NCI-H146 treated with DMSO at 0.1 percent for 48 hours (cell line): ENCODE data around the gene BEND3.
"Not testable (repeated sequence)": the region's sequence is repeated elsewhere in the genome, so short reads cannot be mapped to it uniquely, and the experiment has no call there.

ENCODE experiments used
- DNase-seq: peaks from one replicate; lab custom pipeline; 2025; ENCODE audit not compliant: unreplicated experiment; lab: John Stamatoyannopoulos, UW

BEND3 gene

DNA sequence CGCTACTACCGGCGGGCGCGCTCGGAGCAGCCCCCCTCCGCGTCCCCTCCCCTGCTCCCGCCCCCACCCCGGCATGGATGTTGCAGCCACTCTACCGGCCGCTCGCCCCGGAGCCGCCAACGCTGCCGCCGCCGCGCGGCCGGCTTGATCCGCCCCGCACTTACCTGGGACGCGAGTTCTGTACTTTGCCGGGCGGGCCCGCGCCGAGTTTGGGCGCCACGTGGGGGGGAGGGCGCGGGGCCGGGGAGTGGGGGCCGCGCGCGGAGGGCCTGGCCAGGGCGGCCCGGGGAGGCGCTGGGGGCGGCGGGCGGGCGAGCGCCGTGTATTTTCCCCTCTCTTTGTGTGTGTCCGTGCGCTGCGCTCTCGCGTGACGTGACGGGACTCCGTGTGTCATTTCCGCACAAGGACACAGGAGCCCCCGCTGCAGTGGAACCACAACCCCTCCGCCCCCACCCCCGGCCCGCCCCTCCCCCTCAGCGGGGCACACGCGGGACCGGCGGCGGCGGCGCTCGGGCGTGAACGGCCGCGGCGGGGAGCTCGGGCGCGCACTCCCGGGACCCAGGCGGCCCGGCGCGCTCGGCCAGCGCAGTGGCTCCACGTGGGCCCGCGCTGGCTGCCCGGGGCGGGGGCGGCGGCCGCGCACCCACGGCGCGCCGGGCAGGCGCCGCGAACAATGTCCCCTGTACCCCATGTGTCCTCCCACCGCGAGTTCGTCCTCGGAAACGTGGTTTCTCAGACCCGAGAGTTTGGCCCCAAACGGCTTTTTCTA lies at the start of gene BEND3:
BEND3 (minus strand) TSS at position 590 of the 769 bp plus-strand sequence. CDS start 16,230 bp downstream, outside the sequence.
- no peak for DNase-seq

DNA sequence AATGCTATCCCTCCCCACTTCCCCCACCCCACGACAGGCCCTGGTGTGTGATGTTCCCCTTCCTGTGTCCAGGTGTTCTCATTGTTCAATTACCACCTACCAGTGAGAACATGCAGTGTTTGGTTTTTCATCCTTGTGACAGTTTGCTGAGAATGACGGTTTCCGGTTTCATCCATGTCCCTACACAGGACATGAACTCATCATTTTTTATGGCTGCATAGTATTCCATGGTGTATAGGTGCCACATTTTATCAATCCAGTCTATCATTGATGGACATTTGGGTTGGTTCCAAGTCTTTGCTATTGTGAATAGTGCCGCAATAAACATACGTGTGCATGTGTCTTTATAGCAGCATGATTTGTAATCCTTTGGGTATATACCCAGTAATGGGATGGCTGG lies 49.0 kb upstream of the BEND3 start:
- not testable (repeated sequence) for DNase-seq

DNA sequence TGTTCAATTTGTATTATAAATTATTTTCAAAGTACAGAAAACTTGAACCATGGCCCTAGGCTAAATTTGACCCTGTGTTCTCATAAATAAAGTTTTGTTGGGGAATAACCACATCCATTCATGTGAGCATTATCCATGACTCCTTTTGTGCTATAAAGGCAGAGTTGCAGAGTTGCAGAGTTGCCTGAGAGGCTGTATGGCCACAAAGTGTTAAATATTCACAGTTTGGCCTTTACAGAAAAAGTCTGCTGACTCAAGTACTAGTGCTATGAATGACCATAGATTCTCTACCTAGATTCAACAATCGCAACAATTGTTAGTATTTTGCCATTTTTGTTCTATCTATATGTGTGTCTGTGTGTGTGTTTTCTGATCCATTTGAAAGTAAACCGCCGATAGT lies 46.2 kb upstream of the BEND3 start:
- DNase-seq = no peak

DNA sequence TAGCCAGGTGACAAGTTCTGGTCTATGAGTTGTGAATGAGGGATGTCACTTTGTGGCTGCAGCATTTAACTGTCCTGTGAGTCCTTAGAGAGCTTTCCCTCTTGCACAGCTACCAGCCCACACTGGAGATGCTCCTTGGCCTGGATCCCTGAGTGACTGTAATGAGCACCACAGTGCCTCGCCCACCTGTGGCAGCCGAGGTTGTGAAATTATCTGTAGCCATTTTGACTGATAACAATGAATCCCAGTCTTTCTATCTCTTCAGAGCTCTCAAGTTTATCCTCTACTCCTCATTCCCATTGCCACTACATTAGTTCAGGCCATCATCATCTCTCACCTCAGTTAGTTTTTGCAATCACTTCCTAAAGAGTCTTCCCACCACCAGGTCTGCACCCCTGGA lies 41.3 kb upstream of the BEND3 start:
- DNase-seq = no peak

DNA sequence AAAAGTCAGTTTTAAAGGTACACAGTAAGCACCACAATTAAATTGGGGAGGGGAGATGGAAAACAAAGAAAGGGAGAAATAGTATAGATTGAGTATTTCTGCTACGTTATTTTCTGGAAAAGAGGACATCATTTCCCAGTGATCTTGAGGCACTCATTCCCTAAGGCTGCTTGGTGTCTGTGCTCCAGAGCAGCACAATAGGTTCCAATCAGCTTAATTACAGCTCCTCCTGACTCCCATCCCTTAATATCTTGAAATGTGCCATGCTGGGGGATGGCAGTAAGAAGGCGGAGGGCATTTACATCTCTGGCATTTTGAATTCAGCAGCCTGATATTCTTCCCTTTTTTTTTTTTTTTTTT lies 39.5 kb upstream of the BEND3 start:
- no peak for DNase-seq

DNA sequence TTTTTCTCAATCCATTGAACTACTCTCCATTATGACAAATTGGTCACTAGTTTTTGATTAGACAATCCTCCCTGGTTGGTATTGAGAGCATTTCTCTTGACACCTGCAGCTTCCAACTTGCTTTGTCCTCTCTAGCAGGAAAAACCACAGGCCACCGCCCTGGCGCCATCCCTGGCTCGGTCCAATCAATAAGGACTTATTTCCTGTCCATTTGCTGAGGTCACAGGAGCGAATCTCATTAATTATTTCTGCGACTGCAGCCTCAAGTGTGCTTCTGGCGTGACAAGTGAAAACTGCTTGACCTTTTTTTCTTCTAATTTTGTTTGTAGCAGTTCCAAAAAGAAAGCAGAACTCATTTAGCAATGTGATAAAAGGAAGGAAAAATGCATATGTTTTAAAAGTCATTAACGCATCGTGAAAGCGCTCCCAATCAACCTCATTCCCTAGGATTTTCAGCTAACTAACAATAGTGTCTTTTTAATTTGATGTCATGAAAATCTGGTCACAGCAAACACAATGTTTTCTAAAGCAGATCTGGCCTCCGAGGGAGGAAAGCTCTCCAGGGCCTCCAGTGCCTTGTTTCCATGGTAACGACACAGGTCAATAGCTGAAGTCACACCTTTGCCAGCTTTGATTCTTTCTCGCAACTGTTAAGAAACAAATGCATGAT lies 39.0 kb upstream of the BEND3 start:
- peak; percentile 91 for DNase-seq

DNA sequence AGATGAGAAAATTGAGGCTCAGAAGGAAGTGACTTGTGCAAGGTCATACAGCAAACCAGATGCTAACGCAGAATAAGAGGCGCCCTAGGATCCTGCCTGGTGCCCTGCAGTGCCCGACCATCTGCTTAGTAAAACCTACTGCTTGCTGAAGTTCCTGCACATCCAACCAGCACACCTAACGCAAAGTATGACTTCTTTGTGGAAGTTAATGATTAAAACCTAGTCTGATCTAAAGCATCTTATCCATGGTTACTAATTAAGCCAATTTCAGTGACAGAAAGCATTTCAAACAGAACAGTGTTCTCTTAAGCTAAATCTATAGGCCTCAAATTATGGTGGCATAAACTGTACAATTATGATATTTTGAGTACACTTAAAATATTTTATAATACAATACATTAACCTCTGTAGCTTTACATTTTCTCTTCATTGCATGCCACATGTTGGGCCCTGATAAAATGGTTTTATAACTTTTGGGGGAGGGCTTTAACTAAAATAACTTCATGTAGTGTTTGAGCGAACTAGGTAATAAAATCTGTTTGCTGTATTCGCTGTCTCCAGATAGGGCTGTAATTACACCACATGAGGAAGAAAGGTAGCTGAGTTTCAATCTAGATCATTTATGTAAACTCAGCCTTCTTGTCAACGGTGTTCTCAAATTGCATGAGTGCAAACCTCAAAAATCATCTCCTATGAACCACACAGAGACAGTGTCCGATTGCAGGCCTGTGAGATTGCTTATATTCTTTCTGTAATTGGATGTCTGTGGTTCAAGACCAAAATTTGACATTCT lies 37.5 kb upstream of the BEND3 start:
- DNase-seq = peak; percentile 48

DNA sequence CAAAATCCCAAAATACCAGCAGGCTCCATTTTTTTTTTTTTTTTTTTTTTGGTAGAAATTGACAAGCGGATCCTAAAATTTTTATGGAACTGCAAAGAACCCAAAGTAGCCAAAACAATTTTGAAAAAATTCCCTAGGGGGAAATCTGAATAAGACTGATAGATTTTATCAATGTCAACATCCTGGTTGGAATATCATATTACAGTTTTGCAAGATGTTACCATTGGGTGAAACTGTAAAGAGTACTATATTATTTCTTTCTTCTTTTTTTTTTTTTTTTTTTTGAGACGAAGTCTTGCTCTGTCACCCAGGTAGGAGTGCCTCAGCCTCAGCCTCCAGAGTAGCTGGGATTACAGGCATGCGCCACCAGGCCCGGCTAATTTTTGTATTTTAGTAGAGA lies 29.4 kb upstream of the BEND3 start:
- no peak for DNase-seq

DNA sequence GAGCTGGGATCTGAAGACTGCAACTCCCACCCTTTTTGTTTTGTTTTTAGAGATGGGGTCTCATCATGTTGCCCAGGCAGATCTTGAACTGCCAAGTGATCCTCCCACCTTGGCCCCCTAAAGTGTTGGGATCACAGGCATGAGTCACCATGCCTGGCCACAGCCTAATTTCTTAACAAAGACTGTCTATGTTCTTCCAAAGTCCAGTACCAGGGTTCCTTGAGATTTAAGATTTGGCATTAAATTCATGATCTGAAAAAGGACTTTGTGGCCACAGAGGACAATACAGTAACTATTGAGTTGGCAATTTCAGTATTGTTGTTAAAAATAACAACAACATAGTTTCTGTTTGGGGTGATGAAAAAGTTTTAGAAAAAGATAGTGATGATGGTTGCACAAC lies 28.7 kb upstream of the BEND3 start:
- no peak for DNase-seq

DNA sequence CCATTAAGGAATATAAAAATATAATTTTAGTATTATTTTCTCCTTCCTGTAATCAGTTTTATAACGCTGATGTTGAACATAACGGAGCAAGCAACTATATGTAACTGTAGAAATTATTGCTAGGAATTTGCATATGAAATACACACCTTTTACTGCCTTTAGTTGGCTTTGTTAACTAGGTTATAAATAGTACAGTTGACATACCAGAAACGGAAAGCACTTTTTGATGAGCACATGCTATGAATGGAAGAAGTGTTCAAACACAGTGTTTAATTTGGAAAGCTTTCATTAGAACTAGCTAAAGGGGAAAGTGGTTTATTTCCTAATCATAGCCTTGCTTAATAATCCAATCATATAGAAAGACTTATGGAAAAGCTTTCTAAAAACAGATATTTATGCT lies 25.3 kb upstream of the BEND3 start:
- DNase-seq = no peak

DNA sequence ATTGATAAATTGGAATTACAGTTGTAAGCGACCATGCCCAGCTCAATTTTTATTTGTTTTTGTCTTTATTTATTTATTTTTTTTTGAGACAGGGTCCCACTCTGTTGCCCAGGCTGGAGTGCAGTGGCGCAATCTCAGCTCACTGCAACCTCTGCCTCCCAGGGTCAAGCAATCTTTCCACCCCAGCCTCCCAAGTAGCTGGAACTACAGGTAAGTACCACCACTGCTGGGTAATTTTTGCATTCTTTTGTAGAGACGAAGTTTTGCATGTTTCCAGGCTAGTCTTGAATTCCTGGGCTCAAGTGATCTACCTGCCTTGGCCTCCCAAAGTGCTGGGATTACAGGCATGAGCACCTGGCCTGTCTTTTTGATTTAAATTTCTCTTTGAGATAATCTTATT lies 21.0 kb upstream of the BEND3 start:
- not testable (repeated sequence) for DNase-seq

DNA sequence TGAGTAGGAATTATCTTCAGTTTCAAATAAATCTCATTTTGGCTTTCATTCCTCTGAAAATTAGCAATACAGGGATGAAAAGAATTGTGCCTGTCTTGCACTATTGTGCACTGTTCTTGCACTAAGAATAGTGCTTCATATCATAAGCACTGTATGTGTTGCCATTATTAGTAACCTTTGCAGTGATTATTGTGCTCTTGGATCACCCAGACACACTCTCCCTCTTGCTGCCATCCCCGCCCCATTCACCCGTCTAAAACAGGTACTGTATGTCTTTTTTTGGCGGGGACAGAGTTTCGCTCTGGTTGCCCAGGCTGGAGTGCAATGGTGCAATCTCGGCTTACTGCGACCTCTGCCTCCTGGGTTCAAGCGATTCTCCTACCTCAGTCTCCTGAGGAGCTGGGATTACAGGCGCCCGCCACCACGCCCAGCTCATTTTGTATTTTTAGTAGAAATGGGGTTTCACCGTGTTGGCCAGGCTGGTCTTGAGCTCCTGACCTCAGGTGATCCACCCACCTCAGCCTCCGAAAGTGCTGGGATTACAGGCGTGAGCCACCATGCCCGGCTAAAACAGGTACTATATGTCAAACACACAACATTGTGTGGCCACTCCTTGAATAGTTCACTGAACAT lies 19.8 kb upstream of the BEND3 start:
- DNase-seq = not testable (repeated sequence)

DNA sequence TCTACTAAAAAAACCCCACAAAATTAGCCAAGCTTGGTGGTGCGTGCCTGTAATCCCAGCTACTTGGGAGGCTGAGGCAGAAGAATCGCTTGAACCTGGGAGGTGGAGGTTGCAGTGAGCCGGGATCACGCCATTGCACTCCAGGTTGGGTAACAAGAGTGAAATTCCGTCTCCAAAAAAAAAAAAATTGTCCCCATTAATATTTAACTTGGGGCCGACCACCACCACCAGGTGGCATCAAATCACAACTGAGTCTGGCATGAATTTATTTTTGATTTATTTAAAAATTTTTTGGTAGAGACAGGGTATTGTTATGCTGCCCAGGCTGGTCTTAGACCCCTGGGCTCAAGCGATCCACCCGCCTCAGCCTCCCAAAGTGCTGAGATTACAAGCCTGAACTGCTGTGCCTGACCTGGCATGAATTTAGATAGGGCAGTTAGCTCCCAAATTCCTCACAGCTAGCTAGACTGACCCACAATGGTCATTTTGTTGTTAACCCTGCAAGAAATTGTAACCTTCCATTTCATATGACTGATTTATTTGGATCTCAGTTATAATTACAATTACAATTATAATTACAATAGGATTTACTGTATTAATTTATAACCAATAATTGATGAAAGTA lies 17.1 kb upstream of the BEND3 start:
- DNase-seq = no peak

DNA sequence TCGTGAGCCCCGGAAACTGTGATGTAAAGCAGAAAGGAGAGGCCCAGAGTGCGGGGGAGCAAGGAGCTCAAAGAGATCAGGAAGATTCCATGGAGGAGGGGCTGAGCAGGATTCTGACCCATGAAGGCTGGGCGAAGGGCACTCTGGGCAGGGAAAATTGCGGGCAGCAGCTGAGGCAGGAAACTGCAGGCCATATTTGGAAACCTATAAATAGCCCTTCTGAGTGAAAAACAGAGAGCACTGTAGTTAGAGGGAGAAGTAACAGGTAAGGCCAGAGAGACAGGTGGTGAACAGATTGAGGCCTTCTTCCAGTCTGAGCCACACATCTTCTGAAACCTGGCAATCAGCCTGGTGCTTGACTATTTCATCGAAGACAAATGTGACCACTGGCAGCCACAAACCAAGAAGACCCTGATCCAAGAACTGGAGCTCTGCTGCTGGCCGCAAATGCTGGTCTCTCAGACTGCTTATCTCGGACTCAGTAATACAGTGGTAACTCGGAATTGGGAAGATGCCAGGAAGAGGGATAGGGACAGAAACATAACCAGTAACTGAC lies 14.1 kb upstream of the BEND3 start:
- no peak for DNase-seq

DNA sequence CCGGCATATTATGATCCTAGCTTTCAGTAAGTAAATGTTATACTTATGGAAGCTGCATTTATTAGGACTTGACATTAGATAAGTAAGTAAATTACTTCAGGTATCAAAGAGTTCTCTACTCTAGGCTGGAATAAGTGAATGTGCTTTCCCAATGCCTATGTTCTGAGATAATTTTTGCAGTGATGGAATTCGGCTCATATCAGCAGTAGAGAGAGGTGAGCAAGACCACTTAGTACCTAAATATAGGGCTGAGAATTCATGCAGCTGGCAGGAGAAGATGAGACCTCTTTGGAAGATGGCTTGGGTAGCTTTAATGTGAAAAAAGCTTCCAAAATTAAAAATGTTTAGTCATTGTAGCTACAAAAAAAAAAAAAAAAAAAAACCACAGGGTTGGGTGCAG lies 13.3 kb upstream of the BEND3 start:
- no peak for DNase-seq

DNA sequence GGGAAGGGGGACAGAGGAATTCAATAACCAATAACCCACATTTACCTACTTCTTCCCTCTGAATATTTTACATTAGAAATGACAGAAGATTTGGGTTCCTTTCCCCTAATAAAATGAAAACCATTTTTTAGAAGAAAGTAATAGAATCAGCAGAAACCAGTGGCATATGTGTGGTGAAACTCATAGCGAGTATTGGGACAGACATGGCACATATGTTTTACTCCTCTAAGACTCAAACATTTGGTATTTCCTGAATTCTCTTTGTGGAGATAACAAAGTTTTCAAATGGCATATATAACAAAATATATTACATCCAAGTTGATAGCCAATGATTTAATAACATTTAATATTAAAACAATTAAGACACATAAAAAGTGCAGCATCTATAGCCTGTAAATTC lies 12.9 kb upstream of the BEND3 start:
- no peak for DNase-seq

DNA sequence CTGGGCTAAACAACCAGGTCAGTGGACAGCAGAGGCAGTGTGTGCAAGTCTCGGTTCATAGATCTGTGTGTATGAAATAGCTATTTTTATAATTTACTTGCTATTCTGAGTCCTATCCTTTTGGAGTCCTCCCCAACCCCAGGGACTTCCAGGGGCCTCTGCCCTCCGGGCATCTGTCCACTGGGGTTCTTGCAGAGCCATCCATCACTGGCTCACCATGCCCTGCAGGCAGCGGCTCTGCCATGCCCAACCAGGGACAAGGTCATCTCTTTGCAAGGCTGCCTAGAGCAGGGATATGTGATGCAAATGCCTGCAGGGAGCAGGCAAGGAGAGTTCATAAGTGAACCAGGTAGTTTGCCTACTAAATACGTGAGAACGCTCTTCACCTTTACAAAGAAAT lies 10.5 kb upstream of the BEND3 start:
- DNase-seq = no peak

DNA sequence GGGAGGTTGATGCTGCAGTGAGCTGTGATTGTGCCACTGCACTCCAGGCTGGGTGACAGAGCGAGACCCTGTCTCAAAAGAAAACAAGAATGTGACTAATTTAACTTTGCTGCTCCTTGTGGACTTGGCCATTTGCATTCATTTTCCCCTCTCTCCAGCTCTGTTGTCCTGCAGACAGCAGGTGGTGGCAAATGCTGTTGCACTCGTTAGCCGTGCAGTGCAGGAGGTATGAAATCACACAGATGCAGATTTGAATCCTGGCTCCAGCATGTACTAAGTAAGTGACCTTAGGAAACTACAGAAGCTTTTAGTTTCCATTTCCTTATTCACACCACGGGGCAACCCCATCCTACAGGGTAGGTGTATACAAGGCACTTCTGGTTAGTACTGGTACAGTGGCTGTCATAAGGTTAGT lies 9.6 kb upstream of the BEND3 start:
- no peak for DNase-seq

DNA sequence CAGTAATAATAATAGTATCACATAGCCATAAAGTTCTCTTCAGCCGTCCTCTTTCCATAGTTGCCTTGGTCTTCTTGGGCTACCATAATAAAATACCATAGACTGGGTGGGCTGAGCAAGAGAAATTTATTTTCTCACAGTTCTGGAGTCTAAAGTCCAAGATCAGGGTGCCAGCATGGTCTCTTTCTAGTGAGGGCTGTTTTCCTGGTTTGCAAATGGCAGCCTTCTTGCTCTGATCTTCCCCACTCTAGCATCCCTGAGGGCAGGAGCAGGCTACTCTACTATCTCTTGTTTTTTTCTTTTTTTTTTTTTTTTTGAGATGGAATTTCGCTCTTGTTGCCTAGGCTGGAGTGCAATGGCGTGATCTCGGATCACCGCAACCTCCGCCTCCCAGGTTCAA lies 8.2 kb upstream of the BEND3 start:
- no peak for DNase-seq

DNA sequence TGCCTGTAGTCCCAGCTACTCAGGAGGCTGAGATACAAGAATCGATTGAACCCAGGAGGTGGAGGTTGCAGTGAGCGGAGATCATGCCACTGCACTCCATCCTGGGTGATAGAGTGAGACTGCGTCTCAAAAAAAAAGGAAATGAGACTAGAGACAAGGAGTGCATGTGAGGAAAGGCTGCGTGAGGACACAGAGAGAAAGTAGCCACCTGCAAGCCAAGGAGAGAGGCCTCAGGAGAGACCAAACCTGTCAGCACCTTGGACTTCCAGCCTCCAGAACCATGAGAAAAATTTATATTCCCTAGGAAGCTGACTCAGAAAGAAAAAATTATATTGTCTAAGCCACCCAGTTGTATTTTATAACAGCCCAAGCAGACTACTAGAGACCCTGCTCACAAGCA lies 7.4 kb upstream of the BEND3 start:
- DNase-seq = no peak
